HepG2 (cell line): ENCODE data around the gene TMEM53. TPM values are rescaled to one million over a fixed set of nuclear protein-coding genes. Genes with fewer than 3 reads are reported as not detected.

Experiments used
- ATAC-seq: fragments of 200-7000 bp; cut with Tn5 transposase; 3 replicates; pipeline ENCODE4 v1.9.1; 2020; ENCODE audit warnings: mild to moderate bottlenecking, moderate library complexity
- BruUV-seq: library from RNA; stranded (reverse); fragments of 400-500 nt; replicated peaks from 2 replicates; lab custom pipeline; 2021; lab: Mats Ljungman, UMichigan
- CTCF ChIA-PET: fragments of 300-600 bp; formaldehyde crosslinking; extraction: SDS; loops from one replicate; lab custom pipeline; 2021; ENCODE audit warnings: low total read pairs, inconsistent platforms, low intra/inter-chr PET ratio; lab: Yijun Ruan, JAX
- POLR2A ChIA-PET: fragments of 350-600 bp; sonication (Branson Sonifier 250); formaldehyde crosslinking; loops from one replicate; lab custom pipeline; 2020; ENCODE audit warnings: antibody characterized with exemption, inconsistent platforms; lab: Yijun Ruan, JAX
- DNase-seq: peaks from one replicate; pipeline ENCODE4 v3.0.0-alpha.2; 2015; ENCODE audit warnings: low spot score
- FAIRE-seq: peaks from 3 replicates; lab custom pipeline; 2011; peaks lifted over from hg19 to GRCh38; lab: Jason Lieb, UNC
- H2AFZ ChIP-seq: one replicate; pipeline ENCODE4 v1.6.1; 2011; ENCODE audit warnings: low read length, inconsistent platforms
- H3K27ac ChIP-seq: fragments of 300-600 bp; 3 replicates; pipeline ENCODE4 v1.8.0; 2011; ENCODE audit warnings: mixed run types, mild to moderate bottlenecking, mixed read lengths, low read length, inconsistent platforms; ENCODE audit not compliant: insufficient read depth; ENCODE audit errors: extremely low read length
- H3K27me3 ChIP-seq, 2 experiments: fragments of 200-600 bp in 1 of 2; 2 replicates in 1 of 2; 3 replicates in 1 of 2; pipeline versions ENCODE4 v1.6.0 to v1.8.0; 2011; ENCODE audit warnings: low read length in 2 of 2, mild to moderate bottlenecking in 2 of 2, moderate library complexity in 2 of 2, inconsistent platforms in 1 of 2; ENCODE audit not compliant: insufficient read depth in 2 of 2, control insufficient read depth in 1 of 2
- H3K36me3 ChIP-seq, 2 experiments: fragments of 200-600 bp in 1 of 2; replicated peaks in 1 of 2; 2 replicates in 1 of 2; 3 replicates in 1 of 2; pipeline versions ENCODE4 v1.5.1 to v1.8.0; 2011; ENCODE audit warnings: low read length in 2 of 2, inconsistent platforms in 1 of 2; ENCODE audit not compliant: insufficient read depth in 2 of 2, control insufficient read depth in 1 of 2
- H3K4me1 ChIP-seq: 2 replicates; pipeline ENCODE4 v1.5.1; 2012; ENCODE audit warnings: low read length, inconsistent platforms; ENCODE audit not compliant: insufficient read depth
- H3K4me2 ChIP-seq: 2 replicates; pipeline ENCODE4 v1.6.0; 2011; ENCODE audit warnings: low read depth, low read length, inconsistent platforms
- H3K4me3 ChIP-seq, 3 experiments: fragments of 200-600 bp in 1 of 3; sonication (generic), shearing (Covaris generic) in 1 of 3; replicated peaks in 1 of 3; 2 replicates each; pipeline ENCODE4 v1.5.1; 2011 to 2016; ENCODE audit warnings: low read length in 3 of 3, inconsistent platforms in 2 of 3, low read depth in 2 of 3, mild to moderate bottlenecking in 2 of 3, control low read depth in 1 of 3, mixed read lengths in 1 of 3; ENCODE audit not compliant: insufficient read depth in 1 of 3
- H3K79me2 ChIP-seq: one replicate; pipeline ENCODE4 v1.6.1; 2011; ENCODE audit warnings: low read length, inconsistent platforms; ENCODE audit not compliant: insufficient read depth
- H3K9ac ChIP-seq: 2 replicates; pipeline ENCODE4 v1.6.0; 2011; ENCODE audit warnings: mild to moderate bottlenecking, low read depth, low read length, inconsistent platforms; ENCODE audit not compliant: insufficient read depth
- H3K9me3 ChIP-seq: 2 replicates; pipeline ENCODE4 v1.5.1; 2012; ENCODE audit warnings: mild to moderate bottlenecking, low read length
- H4K20me1 ChIP-seq: 2 replicates; pipeline ENCODE4 v1.6.0; 2011; ENCODE audit warnings: inconsistent platforms, mild to moderate bottlenecking, low read length, moderate library complexity; ENCODE audit not compliant: insufficient read depth
- ZNF761 ChIP-seq: sonication (generic); formaldehyde crosslinking; conservative IDR thresholded peaks from 2 replicates; pipeline ENCODE4 v1.4.0; 2020; ENCODE audit warnings: mild to moderate bottlenecking, missing genetic modification reagents
- WGBS: methylation state at CpG from one replicate; pipeline ENCODE4 v1.1.6; 2017; ENCODE audit warnings: low lambda C conversion rate; 5-methylcytosine and 5-hydroxymethylcytosine counted together
- in situ Hi-C: cut with HindIII; loops from 2 replicates; pipeline ENCODE4 v1.10.0; 2017; ENCODE audit warnings: low pct_unique_long_range_greater_than_20kb; ENCODE audit not compliant: extremely low pct_ligation_motif_present
- intact Hi-C: fragments of 100-400 bp; cut with micrococcal nuclease; formaldehyde crosslinking; loops from one replicate; pipeline ENCODE4 v1.10.0; 2022; ENCODE audit not compliant: unreplicated experiment
- polyA plus RNA-seq, 8 experiments: library from polyadenylated mRNA; depleted of rRNA in 3 of 8; stranded (reverse) in 7 of 8; unstranded in 1 of 8; fragments of >200 nt; fragmentation: Illumina TruSeq in 4 of 8; extraction: Trizol in 4 of 8; gene quantifications; 2 replicates each; pipeline versions ENCODE4 v1.2.1 to v1.2.3, GENCODE V29; 2011 to 2016; ENCODE audit warnings: low read depth in 4 of 8, missing spikeins in 1 of 8, mixed read lengths in 1 of 8; ENCODE audit not compliant: insufficient read depth in 1 of 8
- total RNA-seq, 5 experiments: library from RNA; depleted of rRNA; stranded (reverse); fragments of >200 nt; fragmentation: Illumina TruSeq; extraction: Trizol; gene quantifications; 2 replicates each; pipeline ENCODE4 v1.2.3, GENCODE V29; 2016; ENCODE audit warnings: low read depth in 1 of 5
- TF ChIP-seq, protein P1 (sequence below): sonication (generic); formaldehyde crosslinking; IDR thresholded peaks from 2 replicates; pipeline ENCODE4 v1.4.0; 2020; ENCODE audit warnings: mild to moderate bottlenecking, missing genetic modification reagents
- TF ChIP-seq, protein P2 (sequence below): sonication (generic); formaldehyde crosslinking; IDR thresholded peaks from 2 replicates; pipeline ENCODE4 v1.5.0; 2020; ENCODE audit warnings: missing genetic modification reagents

Gene TMEM53
- total and polyA plus RNA-seq, 2 of the 13 experiments (the other 11 are each of a cell fraction or from before 2014, with no cell fraction given), result 12.6 to 20.2 TPM

DNA sequence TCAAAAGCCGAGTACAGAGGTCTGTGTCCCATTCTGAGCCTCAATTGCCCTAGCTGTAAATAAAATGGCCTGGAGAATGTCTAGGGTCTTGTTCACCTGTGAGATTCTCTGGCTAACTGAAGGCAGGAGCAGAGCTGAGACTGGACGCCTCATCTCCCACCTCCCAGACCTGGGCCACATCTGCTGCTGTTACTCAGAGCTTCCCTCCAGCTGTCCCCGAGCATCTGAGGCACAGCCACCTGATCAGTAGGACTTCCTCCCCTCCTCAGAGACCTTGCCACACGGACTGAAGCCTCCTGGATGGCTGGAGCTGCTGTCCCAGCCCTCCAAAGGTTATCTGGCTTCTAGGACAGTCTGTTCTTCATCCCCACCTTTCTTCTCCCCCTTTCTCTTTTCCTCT, 62.4 kb downstream of the TMEM53 start (continued):
- TF ChIP-seq, protein P1, sequence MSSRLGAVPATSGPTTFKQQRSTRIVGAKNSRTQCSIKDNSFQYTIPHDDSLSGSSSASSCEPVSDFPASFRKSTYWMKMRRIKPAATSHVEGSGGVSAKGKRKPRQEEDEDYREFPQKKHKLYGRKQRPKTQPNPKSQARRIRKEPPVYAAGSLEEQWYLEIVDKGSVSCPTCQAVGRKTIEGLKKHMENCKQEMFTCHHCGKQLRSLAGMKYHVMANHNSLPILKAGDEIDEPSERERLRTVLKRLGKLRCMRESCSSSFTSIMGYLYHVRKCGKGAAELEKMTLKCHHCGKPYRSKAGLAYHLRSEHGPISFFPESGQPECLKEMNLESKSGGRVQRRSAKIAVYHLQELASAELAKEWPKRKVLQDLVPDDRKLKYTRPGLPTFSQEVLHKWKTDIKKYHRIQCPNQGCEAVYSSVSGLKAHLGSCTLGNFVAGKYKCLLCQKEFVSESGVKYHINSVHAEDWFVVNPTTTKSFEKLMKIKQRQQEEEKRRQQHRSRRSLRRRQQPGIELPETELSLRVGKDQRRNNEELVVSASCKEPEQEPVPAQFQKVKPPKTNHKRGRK (CRISPR knock-in tag), result no peak
- TF ChIP-seq, protein P2, sequence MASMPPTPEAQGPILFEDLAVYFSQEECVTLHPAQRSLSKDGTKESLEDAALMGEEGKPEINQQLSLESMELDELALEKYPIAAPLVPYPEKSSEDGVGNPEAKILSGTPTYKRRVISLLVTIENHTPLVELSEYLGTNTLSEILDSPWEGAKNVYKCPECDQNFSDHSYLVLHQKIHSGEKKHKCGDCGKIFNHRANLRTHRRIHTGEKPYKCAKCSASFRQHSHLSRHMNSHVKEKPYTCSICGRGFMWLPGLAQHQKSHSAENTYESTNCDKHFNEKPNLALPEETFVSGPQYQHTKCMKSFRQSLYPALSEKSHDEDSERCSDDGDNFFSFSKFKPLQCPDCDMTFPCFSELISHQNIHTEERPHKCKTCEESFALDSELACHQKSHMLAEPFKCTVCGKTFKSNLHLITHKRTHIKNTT (CRISPR knock-in tag), result no peak
- TF ChIP-seq, all 625 proteins: peak for 0

DNA sequence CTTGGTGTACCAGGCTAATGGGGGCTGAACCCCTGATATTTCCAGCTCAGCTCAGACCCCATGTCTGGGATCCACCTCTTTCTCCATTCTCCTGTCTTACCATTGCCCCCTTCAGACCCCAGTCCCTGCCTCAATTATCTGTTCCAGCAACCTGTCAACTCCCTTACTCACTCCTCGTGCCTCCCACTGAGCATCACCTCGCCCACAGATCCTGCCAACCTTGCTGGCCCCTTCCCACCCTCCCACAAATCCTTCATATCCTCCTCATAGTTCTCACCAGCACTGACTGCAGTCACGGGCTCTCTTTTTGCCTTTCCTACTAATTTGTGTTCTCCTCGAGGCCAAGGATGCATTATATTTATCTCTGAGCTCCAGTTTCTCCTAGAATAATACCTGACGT, 62.9 kb downstream of the TMEM53 start:
- in situ Hi-C loops, result no loop called here
- no peak overlapping the region for H3K4me2 ChIP-seq
- H3K9ac ChIP-seq, result no peak overlapping the region
- ATAC-seq (no peak), DNase-seq (no peak), FAIRE-seq (no peak)
- no peak overlapping the region for H2AFZ ChIP-seq
- H3K79me2 ChIP-seq, result no peaks in the 10 kb centered on the region
- no TSS peak for BruUV-seq
- WGBS, result 55% methylated on average over 5 of the region's 5 CpGs
- POLR2A ChIA-PET, result interaction anchor here (1.7 kb wide), 1 partner anchor 20 kb away, joined by 6 read pairs; no protein-coding TSS in a partner anchor
- peaks cover 0 to 5% of the 10 kb centered on the region in 2 experiments; a peak in 2 of 5 replicates for H3K36me3 ChIP-seq
- H3K4me1 ChIP-seq, result peaks cover under 1% of the 10 kb centered on the region; the same call in 1 of the 2 replicates
- peaks cover 6% of the 10 kb centered on the region; the same call in 1 of the 2 replicates for H4K20me1 ChIP-seq
- no peak overlapping the region for H3K27ac ChIP-seq
- intact Hi-C loops, result no loop called here
- H3K27me3 ChIP-seq, result peaks cover 0 to 12% of the 10 kb centered on the region in 2 experiments; a peak in 2 of 5 replicates
- H3K4me3 ChIP-seq, result no peak overlapping the region
- no peaks in the 10 kb centered on the region for H3K9me3 ChIP-seq
- CTCF ChIA-PET, result no interaction called here
- no peak for TF ChIP-seq ZNF761
- TF ChIP-seq, all 625 proteins: peak for 0
